HG02970 (cell line): ENCODE results near the gene CCNG1.
A peak's percentile ranks its signal among the peaks of the same experiment; 100 is the strongest.
"Not testable (repeated sequence)": the region's sequence is repeated elsewhere in the genome, so short reads cannot be mapped to it uniquely, and the experiment has no call there.

Experiments used
- ATAC-seq: cut with Tn5 transposase; IDR thresholded peaks from one replicate; pipeline ENCODE4 v1.9.1; 2021; ENCODE audit warnings: mild to moderate bottlenecking, moderate library complexity, moderate number of reproducible peaks; ENCODE audit not compliant: unreplicated experiment, low FRiP score

Gene CCNG1, protein sequence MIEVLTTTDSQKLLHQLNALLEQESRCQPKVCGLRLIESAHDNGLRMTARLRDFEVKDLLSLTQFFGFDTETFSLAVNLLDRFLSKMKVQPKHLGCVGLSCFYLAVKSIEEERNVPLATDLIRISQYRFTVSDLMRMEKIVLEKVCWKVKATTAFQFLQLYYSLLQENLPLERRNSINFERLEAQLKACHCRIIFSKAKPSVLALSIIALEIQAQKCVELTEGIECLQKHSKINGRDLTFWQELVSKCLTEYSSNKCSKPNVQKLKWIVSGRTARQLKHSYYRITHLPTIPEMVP

DNA sequence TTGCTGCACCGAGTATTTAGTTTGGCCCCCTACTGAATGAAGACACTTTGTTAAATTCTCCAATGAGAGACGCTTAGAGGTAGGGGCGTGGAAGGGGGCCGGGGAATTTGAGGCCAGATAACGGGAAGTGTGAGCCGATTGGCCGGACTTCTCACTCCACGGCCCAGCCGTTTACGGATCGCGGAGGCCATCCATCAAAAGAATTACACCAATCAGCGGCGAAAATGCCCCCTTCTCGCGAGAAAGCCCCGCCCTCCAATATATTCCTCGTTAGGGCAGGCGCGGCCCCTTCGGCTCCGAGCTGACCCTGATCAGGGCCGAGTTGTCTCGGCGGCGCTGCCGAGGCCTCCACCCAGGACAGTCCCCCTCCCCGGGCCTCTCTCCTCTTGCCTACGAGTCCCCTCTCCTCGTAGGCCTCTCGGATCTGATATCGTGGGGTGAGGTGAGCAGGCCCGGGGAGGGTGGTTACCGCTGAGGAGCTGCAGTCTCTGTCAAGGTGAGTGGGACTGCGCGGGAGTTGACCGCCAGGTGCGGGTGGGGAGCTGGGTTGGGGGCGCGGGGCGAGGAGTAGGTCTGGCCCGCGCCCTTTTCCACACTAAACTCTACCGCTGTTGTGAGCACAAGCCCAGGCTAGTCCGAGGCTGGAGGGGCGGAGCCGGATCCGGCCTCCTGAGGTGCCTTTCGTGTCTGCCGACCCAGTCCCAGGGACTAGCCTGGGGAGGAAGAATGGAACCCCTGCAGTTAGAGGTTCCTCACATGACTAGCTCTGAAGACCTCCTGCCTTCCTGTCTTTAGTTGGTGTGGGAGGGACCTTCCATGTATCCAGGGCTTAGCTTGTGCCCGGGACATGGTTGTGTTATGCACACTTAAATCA lies at the start of gene CCNG1:
TSS of gene CCNG1 (plus strand) at position 287 of the 874 bp plus-strand sequence. CDS start 1,662 bp downstream, outside the sequence.
- ATAC-seq, result peak; percentile 99

DNA sequence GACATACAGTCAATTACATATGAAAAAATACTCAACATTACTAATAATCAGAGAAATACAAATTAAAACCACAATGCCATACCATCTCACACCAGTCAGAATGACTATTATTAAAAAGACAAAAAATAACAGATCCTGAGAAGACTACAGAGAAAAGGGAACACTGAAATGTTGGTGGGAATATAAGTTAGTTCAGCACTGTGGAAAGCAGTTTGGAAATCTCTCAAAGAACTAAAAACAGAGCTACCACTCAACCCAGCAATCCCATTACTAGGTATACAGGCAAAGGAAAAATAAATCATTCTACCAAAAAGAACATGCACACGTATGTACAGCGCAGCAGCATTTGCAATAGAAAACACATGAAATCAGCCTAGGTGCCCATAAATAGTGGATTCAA lies 41.6 kb upstream of the CCNG1 start:
- no peak for ATAC-seq

DNA sequence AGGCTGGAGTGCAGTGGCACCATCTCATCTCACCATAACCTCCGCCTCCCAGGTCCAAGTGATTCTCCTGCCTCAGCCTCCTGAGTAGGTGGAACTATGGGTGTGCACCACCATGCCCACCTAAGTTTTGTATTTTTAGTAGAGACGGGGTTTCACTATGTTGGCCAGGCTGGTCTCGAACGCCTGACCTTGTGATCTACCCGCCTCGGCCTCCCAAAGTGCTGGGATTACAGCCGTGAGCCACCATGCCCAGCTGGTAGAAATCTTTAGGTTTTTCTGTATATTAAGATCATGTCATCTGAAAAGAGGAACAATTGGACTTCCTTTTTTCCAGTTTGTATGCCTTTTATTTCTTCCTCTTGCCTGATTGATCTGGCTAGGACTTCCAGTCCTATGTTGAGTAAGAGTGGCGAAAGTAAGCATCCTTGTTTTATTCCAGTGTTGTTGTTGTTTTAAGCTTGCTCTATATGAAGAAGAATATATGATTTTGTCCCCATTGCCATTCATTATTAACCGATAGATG lies 40.5 kb upstream of the CCNG1 start:
- ATAC-seq, result not testable (repeated sequence)

DNA sequence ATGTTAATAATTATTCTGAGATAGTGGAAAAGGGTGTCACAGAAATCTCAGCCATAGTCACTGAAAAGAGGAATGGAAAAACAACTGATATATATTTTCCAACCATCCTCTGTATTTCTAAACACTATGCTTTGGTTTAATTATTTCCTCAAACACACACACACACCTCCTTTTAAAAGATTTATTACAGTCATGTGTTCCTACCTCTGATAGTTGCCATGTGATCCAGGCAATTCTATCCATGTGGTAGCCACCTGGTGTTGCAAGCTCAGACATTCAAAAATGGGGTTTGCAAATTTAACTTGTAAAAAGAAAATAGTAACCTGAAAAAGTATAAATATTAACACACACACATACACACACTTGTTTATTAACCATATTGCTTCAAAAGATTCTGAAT lies 40.0 kb upstream of the CCNG1 start:
- no peak for ATAC-seq

DNA sequence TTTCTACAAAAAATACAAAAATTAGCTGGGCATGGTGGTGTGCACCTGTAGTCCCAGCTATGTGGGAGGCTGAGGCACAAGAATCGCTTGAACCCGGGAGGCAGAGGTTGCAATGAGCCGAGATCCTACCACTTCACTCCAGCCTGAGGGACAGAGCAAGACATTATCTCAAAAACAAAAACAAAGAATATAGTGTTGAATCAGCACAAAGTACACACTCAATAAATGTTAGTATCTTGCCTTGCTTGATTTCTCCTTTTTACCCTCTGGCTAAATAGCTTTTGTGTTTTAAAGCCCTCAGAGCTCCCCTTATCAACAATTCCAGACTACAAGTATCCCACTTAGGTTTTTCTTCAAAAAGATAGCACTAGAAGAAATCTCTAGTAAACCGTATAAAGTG lies 37.5 kb upstream of the CCNG1 start:
- no peak for ATAC-seq

DNA sequence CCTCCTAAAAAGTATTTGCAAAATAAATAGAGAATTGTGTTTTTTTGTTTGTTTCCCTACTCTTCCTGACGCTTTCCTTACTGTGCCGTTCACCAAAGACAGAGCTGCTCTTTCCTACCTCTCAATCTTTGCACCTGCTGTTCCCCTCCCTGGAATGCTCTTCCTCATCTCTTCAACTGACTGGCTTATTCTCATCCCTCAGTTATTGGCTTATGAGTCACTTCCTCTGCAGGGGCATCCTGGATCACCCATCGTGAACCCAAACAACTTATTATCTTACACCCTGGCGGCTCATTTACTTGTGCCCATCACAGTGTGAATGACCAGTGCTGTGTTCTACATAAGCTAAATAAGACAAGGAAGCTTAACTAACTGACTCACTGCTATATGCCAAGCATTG lies 36.1 kb upstream of the CCNG1 start:
- no peak for ATAC-seq

DNA sequence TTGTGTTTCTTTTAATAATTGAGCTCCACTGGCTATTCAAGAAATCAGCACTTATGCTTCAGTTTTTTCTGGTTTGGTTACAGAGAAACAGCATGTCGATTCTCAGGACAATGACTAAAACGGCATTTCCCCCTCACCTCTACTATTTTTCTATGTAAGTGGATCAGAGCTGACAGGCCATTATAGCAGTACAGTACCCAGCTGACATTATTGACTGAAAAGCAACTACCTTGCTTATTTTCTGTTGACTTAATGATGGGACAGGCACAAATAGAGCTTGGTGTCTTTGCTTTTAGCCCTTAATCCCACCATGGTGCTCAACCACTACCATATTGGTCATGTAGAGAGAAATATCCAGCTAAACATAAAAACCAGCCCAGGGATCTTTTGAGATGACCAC lies 35.4 kb upstream of the CCNG1 start:
- ATAC-seq, result no peak

DNA sequence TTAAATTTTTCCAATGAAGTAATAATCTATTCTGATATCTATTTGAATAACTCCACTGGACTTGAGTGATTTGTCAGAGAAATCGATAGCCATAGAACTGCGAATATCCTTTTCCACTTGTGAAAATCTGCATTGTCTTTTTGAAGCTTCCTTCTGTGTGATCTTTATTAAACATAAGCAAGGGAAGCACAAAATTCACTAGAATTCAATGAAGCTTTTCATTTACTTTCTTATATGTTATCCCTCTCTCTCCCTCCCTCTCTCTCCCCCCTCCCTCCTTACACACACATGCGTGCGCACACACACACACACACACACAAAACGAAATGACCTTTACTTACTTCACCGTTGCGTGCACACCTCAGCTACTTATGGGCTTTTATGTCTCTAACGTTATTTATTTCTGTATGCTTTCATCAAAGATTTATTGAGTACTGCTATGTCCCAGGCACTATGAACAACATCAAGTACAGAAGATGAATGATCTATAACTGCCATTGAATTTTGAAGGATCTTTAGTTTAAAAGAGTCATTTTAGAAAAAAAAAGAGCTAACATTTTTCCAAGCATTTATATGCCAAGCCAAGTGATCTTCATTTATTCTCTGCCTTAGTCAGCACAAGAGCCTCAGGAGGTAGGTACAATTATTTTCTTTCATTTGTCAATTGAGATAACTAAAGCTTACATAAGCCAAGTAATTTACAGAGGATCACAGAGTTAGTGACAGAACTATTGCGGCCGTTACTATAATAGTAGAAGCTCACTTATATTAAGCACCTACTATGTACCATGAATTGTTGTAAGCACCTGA lies 32.8 kb upstream of the CCNG1 start:
- no peak for ATAC-seq

DNA sequence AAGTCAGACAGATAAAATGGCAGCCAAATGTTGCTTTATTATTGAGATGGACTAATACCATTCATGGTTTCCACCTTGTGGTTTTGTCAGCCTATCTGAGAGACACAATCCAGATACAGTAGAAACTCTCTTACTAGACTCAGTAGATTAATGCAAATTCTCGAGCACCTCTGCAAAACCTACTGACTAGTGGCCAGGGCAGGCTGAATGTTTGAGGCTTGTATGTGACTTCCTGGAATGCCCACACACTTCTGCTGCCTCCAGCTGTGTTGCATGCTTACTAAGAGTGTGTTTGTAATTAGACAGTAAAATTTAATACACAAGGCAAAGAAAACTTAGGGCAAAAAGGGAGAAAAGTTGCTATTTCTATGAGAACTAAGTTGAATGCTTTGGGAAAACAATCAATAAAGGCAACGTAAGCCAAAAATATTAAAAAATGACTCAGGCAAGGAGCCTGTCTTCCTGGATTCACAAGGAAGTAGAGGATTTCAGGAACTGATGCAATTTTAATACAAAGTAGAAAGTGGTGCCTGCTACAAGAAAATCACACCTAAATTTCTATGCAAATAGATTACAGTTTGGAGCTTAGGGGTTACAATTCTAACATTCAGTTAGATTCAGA lies 30.2 kb upstream of the CCNG1 start:
- ATAC-seq, result peak; percentile 69

DNA sequence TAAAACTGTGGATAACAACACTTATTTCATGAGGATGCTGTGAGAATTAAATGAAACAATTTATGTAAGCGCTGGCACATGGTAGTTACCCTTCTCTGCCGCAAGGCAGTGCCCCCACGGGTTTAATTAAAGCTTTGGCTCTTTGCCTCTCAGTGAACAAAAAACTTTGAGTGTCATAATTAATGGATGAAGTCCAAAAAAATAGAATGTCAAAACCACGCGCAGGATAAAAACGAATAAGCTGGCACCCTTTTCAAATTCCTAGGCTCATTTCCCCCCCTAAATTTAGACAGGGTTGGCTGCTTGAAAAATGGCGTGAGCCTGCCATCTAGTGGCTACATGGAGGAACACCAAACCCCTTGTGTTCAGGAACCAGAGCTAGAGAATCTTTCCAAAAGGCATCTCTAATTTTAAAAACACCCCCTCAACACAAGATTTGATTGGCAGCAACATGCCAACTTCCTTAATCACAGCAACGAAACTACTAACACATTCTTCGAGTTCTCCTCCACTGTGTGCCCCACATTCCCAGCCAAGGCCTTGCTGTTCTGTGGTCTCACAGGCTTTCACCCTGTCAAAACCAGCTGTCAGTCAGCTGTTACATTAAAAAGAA lies 29.0 kb upstream of the CCNG1 start:
- ATAC-seq, result peak; percentile 65

DNA sequence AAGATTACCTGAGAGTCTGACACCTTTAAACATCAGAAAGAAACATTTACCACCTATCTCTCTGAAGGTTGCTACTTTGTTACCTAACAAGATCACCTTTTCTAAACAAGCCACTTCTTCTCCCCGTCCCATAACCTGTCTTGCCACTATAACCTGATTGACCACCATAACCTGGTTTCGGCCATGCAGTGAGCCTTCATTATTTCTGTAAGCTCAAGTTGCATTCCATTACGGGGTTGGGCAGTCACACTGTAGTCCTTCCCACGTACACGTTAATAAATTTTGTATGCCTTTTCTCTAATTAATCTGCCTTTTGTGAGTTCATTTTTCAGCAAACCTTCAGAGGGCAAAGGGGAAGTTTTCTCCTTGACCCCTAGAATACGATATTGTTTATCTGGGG lies 28.0 kb upstream of the CCNG1 start:
- no peak for ATAC-seq

DNA sequence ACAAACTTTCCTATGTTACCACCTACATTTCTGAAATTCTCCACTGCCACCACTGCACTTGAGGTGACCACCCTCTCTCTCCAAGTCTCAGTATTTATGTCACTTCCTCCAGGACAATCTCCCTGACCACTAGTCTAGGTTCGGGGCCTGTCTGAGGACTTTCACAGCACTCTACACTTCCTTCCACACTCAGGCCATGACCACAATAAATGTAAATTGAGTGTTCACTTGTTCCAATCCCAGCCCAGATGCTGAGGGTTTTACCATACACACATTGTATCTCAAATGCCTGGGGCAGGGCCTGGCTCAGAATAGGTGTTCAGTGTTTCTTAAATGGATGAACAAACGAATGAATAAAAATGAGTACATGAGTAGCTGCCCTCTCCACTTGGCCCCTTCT lies 26.9 kb upstream of the CCNG1 start:
- ATAC-seq, result no peak

DNA sequence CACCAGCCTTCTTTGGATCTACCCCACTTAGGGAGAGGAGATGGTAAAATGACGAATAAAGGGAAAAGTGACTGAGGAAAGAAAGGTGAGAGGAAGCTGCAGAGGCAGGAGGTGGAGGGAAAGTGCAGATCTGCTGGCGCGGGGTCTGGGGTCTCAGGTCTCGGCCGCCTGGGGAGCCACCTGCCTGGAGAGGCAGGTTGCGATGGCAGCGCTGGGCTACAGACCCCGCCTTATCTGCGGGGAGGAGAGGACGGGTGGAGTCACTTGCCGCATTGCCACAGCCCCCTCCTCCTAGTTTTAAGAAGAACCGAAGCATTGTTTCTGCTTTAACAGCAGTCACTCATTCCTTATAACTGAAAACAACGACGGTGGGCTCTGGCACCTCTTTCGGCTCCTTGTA lies 21.7 kb upstream of the CCNG1 start:
- not testable (repeated sequence) for ATAC-seq

DNA sequence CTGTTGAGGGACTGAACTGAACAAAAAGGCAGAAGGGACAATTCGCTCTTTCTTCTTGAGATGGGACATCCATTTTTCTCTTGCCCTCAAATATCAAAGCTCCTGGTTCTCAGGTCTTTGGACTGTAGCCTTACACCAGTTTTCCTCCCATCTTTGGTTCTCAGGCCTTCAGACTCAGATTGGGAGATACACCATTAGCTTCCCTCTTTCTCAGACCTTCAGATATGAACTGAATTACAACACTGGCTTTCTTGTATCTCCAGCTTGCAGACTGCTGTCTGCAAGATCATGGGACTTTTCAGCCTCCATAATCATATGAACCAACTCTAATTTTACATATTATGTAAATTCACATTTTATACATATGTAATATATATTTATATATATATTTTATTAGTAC lies 12.6 kb upstream of the CCNG1 start:
- no peak for ATAC-seq

DNA sequence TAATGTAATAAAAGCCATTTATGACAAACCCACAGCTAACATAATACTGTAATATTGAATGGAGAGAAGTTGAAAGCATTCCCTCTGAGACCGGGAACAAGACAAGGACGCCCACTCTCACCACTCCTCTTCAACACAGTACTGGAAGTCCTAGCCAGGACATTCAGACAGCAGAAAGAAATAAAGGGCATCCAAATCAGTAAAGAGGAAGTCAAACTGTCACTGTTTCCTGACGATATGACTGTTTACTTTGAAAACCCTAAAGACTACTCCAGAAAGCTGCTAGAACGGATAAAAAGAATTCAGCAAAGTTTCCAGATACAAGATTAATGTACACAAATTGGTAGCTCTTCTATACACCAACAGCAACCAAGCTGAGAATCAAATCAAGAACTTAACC lies 11.3 kb upstream of the CCNG1 start:
- not testable (repeated sequence) for ATAC-seq

DNA sequence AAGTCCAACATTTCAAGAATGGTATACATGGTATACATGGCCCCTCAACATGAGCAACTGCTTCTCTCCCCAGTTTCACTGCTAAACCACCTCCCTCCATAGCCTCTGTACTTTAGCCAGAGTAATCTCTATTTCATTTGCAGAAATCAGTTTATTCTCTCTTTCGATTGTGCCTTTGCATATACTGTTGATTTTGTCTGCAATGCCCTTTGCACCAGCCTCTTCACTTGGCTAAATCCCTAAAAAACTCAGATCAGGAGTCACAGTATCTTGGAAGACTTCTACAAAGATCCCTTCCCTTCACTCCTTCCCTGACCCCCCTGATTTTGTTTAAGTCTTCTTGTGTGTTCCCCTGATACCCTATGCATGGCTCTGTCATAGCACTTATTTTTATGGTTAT lies 4.9 kb upstream of the CCNG1 start:
- ATAC-seq, result no peak

DNA sequence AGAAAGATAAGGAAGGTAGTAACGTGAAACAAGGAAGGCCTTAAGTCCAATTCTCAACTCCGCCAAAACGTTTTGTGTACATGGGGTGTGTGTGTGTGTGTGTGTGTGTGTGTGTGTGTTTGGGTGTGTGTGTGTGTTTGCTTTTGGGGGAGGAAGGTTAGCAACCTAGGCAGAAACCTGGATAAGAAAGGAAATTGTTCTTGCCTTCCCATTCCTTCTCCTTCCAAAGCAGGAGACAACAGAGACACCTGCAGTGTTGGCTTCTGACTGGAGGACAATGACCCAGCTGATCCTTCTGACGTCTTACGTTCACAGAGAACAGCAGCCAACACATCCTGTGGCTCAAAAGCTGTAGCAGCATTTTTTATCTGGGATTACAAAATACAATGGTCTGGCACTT lies 4.1 kb upstream of the CCNG1 start:
- no peak for ATAC-seq

DNA sequence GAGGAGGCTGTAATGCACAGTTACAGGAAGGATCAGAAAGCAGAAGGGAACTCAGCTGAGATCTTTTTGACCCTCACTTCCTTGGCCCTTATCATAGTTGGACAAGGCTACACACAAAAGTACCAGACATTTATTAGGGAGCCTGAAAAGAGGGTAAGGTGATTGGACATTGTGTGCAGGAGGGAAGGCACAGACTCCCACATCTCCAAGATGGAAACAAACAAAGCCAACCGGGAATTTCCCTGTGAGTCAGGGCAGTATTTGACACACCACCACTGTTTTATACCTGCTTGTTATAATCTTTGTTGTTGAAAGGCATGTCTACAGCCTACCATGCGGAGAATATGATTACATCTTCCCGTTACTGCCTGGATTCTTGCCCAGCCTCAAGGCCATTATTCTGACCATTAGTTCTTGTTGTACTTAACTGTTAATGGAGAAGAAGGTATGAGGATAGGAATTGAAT lies 3.0 kb upstream of the CCNG1 start:
- no peak for ATAC-seq

DNA sequence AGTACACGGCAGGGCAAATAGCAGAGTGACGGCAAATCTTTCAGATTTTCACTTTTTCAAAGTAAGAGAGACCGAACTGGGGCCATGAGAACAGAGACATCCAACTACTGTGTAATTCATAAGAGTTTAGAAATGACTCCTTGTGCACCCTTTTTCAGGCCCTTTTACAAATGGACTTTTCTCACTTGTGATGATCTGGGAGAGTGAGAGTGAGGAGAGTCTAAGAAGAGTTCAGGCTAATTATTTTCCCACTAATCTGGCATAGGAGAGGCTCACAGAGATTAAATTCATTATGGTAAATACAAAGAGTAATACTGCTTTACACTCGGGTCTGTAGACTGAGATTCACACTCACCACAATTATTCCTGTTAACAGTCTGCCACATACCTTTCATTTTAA lies 880 bp upstream of the CCNG1 start:
- ATAC-seq, result no peak

DNA sequence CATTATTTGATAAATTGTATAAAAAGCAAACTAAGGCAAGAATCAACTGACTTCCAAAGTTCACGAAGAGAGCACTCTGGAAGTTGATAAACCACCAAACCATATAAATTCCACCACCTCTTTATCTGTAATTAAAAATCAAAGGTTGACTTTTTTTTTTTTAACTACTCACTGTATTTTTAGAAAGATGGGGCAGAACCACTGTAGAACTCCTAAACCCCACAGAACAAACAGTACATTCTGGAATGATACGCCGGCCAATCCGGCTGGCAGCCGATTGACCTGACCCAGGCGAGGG lies 435 bp upstream of the CCNG1 start:
- no peak for ATAC-seq
